LNCaP clone FGC (cell line): ENCODE results near the gene ANKHD1.
"Not testable (repeated sequence)": the region's sequence is repeated elsewhere in the genome, so short reads cannot be mapped to it uniquely, and the experiment has no call there.

Source experiments
- DNase-seq: peaks from one replicate; pipeline ENCODE4 v3.0.0-alpha.2; 2011; ENCODE audit warnings: low read depth
- H3K4me3 ChIP-seq: 2 replicates; pipeline ENCODE4 v1.5.1; 2011; ENCODE audit warnings: mild to moderate bottlenecking, low read depth, low read length, control low read depth
- TF ChIP-seq, protein P1 (sequence below): IDR thresholded peaks from 2 replicates; pipeline ENCODE4 v1.5.1; 2012; ENCODE audit warnings: mild to moderate bottlenecking; ENCODE audit not compliant: control insufficient read depth, insufficient read depth; ENCODE audit errors: extremely low read depth

ANKHD1 gene

DNA sequence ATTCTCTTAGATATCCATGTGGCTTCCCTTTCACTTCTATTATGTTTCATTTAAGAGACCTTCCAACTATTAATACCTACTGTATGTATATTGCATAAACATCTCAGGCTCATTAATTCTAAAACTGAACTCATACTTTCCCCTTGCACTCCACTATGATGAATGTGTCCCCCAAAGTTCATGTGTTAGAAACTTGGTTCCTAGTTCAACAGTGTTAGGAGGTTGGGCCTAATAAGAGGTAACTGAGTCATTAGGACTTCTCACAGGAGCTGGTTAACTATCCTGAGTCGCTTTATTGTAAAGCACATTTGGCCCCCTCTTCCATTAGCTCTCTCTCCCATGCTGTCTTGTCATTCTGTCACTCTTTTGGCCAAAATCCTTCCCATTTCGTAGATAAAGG is 22.0 kb downstream of the ANKHD1 start:
- TF ChIP-seq, protein P1, sequence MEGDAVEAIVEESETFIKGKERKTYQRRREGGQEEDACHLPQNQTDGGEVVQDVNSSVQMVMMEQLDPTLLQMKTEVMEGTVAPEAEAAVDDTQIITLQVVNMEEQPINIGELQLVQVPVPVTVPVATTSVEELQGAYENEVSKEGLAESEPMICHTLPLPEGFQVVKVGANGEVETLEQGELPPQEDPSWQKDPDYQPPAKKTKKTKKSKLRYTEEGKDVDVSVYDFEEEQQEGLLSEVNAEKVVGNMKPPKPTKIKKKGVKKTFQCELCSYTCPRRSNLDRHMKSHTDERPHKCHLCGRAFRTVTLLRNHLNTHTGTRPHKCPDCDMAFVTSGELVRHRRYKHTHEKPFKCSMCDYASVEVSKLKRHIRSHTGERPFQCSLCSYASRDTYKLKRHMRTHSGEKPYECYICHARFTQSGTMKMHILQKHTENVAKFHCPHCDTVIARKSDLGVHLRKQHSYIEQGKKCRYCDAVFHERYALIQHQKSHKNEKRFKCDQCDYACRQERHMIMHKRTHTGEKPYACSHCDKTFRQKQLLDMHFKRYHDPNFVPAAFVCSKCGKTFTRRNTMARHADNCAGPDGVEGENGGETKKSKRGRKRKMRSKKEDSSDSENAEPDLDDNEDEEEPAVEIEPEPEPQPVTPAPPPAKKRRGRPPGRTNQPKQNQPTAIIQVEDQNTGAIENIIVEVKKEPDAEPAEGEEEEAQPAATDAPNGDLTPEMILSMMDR = no peak

GRCh38 chr5:140424135-140424534 is 22.5 kb downstream of the ANKHD1 start:
- TF ChIP-seq, protein P1 = no peak
- H3K4me3 ChIP-seq = no peak overlapping the region
- no peak for DNase-seq

More for the DNA sequence above, 22.0 kb downstream of the ANKHD1 start:
- no peak overlapping the region for H3K4me3 ChIP-seq
- no peak for DNase-seq

GRCh38 chr5:140427726-140428125 is 26.1 kb downstream of the ANKHD1 start:
- not testable (repeated sequence) for H3K4me3 ChIP-seq, DNase-seq

DNA sequence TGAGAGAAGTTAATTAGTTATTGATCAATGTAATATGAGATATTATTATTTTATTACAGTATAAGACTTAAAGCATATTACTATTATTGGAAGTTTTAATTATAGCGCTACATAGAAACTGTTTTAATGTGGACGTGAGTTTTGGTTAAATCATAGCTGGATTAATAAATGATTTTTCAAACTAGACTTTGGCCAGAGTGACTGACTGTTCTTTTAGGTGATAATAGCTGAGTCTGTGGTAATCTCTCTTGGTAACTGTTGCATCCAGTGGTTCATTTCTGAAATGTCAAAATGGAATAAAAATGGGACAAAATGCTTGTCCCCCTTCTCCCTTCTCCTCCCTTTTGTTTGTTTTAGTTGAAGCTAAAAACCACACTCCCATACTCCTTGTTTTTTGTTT is 28.1 kb downstream of the ANKHD1 start:
- TF ChIP-seq, protein P1 = no peak
- DNase-seq = no peak
- H3K4me3 ChIP-seq = no peak overlapping the region

GRCh38 chr5:140432212-140432611 is 30.6 kb downstream of the ANKHD1 start:
- TF ChIP-seq, protein P1 = no peak

DNA sequence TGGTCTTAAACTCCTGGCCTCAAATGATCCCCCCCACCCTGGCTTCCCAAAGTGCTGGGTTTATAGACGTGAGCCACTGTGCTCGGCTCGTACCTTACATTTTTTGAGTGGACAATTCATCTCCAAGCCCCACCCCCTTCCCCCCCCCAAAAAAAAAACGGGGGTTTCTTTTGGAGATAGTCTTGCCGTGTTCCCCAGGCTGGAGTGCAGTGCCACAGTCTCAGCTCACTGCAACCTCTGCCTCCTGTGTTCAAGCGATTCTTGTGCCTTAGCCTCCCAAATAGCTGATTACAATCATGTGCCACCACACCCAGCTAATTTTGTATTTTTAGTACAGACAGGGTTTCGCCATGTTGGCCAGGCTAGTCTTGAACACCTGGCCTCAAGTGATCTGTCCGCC is 31.3 kb downstream of the ANKHD1 start:
- no peak overlapping the region for H3K4me3 ChIP-seq
- DNase-seq = no peak
- TF ChIP-seq, protein P1 = no peak

More at GRCh38 chr5:140432212-140432611, 30.6 kb downstream of the ANKHD1 start:
- no peak for DNase-seq
- no peak overlapping the region for H3K4me3 ChIP-seq

- DNase-seq, H3K4me3 ChIP-seq: not testable (repeated sequence)
These were observed 55.7 kb downstream of the ANKHD1 start for GRCh38 chr5:140457368-140457767.

GRCh38 chr5:140466981-140467742 is 65.5 kb downstream of the ANKHD1 start:
- TF ChIP-seq, protein P1 = no peak
- no peak for DNase-seq
- no peak overlapping the region for H3K4me3 ChIP-seq
